Limb (tissue), 2 donors: ENCODE data around the gene CDA.
A peak's percentile ranks its signal among the peaks of the same experiment; 100 is the strongest.

Source experiments
- DNase-seq, 2 donors: peaks; one replicate each; pipeline ENCODE4 v3.0.0-alpha.2; 2016; ENCODE audit errors: extremely low spot score in 2 of 2

CDA gene

DNA sequence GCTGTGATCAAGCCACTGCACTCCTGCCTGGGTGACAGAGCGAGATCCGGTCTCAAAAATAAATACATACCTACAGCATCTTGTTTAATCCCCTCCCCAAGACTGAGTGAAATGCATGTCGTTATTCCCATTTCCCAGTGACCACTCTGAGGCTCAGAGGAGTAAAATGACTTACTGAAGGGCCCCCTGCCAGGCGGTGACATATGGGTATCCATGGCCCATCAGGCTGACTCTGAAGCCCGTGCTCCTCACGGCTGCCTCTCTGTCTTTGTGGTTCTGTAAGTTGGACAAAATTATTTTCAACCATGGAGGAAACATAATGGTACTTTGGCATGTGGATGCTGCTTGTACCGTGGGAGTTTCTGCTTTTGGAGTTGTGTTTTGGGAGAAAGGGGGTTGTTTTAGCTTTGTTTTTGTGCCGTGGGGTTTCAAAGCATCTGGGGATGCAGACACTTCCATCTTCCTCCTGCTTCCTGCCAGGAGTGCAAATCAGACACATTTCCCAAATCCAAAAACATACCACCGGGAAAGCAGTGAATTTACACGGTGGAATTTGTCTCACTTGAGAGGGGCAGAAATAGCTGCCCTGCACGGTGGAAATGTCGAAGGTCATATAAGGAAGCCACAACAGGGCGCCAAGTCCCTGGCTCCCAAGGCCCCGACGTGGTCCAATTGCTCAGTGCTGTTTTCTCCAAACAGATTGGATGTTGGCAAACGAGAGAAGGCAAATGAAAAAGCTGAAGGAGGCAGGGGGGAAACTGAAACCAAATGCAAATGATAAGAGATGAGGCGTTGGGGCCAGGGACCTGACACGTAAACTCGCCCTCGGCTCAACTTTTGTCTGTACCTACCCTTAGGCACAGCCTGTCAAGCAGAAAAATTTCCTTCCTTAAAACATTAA is 27.3 kb downstream of the CDA start:
- DNase-seq = no peak

DNA sequence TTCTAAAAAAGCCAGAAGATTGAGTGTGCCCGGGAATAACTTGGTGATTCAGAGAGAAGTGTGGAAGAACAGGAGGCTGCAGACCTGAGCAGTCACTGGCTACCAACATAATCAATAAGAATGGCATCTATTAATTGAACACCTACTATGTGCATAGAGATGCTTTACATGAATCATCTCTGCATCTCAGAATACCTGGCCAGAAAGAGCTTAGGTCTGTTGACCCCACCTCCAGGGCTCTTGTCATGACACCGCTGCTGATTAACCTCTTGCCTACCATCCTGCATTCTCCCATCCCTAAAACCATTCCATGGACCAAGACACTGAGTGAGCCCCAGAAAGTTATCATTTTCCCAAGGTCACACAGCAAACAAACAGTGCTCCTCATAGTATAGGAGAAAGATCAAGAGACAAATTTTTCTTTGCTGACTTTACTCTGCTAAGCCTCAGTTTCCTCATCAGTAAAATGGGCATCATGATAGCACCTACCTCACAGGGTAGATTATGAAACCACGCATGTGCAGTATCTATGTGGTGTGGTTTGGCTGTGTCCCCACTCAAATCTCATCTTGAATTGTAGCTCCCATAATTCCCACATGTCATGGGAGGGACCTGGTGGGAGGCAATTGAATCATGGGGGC is 28.1 kb downstream of the CDA start:
- no peak for DNase-seq

DNA sequence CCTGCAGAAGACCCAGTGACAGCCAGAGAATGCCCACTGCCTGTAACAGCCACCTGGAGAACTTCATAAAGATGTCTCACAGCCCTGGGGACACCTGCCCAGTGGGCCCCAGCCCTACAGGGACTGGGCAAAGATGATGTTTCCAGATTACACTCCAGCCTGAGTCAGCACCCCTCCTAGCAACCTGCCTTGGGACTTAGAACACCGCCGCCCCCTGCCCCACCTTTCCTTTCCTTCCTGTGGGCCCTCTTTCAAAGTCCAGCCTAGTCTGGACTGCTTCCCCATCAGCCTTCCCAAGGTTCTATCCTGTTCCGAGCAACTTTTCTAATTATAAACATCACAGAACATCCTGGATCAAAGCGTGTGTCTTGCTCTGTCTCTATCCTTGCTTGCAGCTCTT is 29.7 kb downstream of the CDA start:
- no peak for DNase-seq

DNA sequence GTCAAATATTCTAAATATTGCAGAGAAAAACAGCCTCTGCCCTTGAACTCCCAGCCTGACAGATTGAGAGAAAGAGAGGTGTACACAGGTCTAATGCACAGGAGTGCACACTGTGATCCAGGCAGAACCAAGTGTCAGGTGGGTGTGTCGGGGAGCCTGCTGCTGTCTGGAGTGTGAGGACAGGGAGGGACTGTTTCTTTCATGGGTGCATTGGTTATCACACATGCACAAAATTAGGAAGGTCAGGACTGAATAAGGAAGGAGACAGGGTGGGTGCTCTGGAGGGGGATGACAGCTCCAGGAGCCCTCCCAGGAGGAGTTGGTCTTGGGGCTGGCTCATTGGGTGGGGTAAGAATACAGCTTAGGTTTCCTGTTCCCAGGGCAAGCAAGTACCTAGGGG is 31.1 kb downstream of the CDA start:
- DNase-seq = no peak

DNA sequence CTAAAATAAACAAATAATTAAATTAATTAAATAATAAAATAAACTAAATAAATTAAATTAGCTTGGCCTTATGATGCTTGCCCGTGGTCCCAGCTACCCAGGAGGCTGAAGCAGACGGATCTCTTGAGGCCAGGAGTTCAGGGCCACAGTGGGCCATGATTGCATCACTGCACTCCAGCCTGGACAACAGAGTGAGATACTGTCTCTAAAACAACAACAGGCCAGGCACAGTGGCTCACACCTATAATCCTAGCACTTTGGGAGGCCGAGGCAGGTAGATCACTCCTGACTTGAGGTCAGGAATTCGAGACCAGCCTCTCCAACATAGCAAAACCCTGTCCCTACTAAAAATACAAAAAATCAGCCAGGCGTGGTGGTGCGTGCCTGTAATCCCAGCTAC is 32.1 kb downstream of the CDA start:
- DNase-seq = no peak

DNA sequence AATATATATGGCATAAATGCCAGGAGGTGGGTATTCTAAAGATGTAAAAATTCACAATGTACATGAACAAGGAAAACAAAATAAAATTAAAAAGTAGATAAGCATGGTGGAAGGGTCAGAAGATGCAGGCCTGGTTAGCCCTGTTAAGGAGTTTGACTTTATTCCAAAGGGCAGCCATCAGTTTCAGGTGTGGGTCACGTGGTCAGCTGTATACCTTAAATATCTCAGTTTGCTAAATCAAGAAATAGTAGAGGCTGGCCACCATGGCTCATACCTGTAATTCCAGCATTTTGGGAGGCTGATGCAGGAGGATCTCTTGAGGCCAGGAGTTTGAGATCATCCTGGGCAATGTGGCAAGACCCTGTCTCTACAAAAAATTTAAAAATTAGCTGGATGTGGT is 35.8 kb downstream of the CDA start:
- no peak for DNase-seq

DNA sequence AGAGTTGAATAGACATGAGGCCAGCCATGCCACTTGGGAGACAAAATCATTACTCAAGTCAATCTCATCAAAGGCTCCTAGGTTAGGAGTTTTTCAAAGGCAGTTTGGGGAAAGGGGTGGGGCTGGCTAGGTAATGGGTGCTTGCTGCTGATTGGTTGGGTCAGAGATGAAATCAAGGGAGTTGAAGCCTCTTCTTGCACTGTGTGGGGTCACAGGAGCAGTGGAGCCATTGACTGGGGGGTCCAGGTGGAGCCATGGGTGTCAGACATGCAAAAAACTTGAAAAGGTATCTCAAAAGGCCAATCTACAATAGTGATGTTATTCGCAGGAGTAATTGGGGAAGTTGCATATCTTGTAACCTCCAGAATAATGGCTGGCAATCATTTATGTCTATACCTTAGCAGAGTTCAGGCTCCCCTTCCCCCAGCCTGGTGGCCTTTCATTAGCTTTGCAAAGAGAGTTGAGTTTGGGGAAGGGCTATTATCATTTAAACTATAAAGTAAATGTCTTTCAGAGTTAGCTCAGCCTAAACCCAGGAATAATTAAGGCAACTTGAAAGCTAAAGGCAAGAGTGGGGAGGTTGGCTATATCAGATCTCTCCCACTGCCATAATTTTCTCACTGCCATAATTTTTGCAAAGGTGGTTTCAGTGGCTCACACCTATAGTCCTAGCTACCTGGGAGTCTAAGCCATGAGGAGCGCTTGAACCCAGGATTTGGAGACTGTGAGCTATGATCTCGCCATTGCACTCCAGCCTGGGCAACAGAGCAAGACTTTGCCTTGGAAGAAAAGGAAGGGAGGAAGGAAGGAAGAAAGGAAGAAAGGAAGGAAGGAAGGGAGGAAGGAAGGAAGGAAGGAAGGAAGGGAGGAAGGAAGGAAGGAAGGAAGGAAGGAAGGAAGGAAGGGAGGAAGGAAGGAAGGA is 36.5 kb downstream of the CDA start:
- DNase-seq = no peak

DNA sequence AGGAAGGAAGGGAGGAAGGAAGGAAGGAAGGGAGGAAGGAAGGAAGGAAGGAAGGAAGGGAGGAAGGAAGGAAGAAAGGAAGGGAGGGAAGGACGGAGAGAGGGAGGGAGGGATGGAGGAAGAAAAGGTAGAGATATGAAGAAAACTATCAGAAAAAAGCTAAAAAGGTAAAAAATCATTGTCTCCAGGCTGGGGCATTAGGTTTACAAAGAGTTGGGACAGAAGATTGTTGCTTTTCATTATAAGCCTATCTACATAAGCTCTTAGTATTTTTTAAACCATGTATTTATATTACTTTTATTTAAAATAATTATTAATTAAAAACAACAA is 37.2 kb downstream of the CDA start:
- no peak for DNase-seq

DNA sequence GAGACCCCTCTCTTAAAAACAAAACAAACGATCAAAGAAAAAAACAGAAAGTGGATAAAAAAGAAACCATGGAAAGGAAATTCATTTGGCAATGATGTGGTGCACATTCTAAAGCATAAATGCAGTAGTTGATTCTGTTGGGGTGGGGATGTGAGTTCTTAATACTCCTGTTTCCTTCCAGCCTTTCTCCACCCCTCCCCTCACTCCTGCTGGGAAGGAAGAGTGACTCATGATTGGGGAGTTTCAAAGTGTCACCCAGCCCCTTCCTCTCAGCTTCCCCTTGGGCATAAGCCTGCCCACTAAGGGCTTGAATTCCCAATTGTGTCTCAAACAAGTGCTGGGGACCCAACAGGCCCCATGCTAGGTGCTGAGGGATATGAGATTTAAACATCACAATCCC is 37.6 kb downstream of the CDA start:
- no peak for DNase-seq

DNA sequence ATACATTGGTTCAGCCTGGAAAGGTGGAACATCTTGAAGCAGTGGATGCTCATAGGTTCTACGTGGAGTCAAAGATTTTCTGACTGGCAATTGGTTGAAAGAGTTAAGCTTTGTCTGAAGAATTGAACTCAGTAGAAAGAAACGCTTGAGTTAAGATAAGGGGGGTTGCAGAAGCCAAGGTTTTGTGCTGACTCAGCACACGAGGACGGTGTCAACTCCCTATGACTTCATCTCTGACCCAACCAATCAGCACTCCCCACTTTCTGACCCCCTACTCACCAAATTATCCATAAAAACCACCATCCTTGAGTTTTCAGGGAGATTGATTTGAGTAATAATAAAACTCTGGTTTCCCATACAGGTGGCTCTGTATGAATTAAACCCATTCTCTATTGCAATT is 41.8 kb downstream of the CDA start:
- DNase-seq = no peak

DNA sequence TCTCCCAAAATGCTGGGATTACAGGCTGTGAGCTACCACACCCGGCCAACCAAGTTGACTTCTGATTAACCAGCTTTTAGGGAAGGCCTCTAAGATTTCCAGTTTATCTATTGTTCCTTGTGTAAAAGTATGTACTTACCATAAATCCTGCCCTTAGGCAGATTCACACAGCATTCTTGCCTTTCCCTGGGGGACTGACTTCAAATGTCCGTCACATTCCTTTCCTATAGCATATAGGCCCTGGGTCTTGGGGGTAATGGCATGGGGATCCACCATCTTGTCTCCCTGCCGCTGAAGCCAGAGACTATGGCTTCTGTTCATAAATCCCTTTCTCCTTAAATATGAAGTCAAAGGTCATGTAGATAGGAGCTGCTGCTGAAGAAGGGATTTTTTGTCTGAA is 43.5 kb downstream of the CDA start:
- no peak for DNase-seq

DNA sequence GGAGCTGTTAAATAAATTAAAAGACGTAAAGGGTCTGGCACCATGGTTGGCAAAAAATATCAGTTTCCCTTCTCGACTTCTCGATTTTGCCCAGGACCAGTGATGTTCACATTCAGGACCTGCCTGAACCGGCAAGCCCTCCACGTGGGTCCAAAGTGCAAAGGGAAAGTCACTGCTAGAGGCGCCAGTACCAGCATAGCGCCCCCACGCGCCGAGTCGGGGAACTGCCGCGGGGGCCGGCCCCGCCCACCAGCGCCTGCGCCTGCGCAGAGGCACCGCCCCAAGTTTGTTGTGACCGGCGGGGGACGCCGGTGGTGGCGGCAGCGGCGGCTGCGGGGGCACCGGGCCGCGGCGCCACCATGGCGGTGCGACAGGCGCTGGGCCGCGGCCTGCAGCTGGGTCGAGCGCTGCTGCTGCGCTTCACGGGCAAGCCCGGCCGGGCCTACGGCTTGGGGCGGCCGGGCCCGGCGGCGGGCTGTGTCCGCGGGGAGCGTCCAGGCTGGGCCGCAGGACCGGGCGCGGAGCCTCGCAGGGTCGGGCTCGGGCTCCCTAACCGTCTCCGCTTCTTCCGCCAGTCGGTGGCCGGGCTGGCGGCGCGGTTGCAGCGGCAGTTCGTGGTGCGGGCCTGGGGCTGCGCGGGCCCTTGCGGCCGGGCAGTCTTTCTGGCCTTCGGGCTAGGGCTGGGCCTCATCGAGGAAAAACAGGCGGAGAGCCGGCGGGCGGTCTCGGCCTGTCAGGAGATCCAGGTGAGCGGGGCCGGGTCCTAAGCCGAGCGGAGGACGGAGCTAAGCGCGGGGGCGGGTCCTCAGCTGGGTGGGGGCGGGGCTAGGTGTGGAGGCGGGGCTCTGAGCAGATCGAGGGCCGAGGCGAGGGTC is 44.5 kb downstream of the CDA start, which contains the start of gene PINK1:
PINK1 (plus strand) TSS at position 269 of the 875 bp plus-strand sequence; CDS start at position 360, 91 bp downstream.
- DNase-seq = peak; percentile 73 to 94

DNA sequence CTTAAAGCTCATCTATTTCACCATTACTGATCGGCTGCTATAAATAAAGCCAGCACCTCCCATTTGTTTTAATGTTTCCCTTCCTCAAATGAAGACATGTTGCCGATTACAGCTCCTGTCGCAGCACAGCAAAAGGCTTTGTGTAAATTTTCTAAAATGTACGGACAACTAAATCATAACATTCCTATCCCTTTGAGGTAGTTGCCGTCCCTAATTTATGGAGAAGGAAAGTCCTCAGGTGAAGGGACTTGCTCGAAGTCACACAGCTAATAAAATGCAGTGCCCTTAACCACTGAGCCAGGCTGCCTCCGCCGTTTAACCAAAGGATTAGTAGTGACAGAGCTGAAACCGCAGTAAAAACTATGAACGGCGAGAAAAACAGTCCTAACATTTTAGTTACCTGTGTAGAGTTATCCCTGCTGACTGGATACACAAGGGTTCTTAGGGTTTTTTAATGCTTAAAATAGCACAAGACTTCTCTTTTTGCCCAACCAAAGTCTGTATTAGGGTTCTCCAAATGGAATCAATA is 45.2 kb downstream of the CDA start:
- DNase-seq = no peak

DNA sequence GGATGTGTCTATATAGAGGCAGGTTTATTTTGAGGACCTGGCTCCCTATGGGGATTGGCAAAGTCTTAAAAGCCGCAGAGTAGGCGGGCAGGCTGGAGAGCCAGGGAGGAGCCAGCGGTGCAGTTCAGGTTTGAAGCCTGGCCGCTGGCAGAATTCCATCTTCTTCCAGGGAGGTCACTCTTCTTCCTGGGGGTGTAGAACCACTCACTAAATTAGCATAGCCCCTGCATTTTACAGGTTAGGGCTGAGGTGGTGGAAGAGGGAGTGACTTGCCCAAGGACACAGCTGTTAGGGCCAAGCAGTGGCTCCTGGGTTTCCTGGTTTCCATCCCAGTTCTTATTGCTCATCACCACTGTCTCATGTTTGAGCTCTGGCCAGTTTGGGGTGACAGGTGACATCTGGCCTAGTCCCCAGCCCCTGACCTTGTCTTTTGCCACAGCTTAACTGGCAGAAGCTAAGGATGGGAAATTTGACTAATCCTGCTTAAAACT is 45.7 kb downstream of the CDA start:
- peak in 1 of 2 donors; percentile 21 for DNase-seq

DNA sequence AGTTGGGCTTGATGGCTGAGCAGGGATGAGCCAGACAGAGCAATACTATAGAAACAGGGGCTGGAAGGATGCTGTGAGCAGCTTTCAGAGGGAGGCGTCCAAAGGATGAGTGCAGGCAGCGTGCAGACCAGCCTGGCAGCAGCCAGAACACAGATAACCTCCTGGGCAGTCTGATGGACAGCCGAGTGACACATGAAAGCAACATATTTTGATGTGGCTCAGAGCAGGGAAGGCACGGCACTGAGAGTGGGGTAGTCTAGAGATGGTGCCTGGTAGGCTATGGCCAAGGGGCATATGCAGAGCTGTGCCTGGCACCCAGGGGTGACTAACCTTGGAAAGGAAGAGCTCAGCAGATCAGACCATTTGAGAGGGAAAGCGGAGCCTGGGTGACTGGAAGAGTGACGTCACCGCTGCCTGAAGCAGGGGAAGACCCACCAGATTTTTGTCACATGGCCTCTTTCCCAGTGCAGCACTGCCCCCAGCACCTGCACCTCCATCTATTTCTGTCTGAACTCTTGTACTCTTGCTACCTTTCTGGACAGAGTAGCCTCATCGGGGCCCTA is 48.0 kb downstream of the CDA start:
- DNase-seq = no peak

DNA sequence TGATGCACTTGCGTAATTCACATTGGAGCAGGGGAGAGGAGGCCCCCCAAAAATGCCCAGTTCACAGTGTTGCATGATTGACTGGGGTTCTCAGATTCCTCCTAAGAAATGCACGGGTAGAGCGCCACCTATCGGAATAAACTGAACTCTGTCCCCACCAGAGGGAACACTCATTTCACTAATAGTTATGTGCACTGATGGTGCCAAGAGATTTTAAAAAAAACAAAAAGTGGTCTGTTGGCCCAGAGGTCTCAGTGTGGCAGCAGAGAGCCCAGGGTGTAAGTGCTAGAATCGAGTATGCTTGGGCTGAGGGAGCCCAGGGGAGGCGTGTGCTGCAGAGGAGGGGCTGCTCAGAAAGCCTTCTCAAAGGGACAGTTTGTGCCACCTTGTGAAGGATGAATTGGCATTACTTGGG is 51.3 kb downstream of the CDA start:
- peak; percentile 44 to 66 for DNase-seq

DNA sequence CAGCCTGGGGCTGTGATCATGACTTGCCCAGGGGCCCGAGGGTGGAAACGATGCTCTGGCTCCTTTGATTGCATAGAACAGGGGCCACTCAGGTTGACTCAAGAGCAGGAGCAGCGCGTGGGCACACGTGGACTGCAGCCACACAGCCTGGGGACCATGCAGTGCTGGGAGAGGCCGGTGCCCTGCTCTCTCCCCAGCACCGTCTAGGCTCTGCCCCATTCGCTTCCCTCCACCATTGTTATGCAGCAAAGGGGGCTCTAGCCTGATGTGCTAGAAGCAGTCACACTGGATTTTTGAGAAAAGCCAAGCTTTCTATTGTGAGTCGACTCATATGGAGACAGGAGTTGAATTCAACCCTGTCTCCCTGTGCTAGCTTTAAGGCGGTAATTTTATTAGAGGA is 53.1 kb downstream of the CDA start:
- DNase-seq = no peak

DNA sequence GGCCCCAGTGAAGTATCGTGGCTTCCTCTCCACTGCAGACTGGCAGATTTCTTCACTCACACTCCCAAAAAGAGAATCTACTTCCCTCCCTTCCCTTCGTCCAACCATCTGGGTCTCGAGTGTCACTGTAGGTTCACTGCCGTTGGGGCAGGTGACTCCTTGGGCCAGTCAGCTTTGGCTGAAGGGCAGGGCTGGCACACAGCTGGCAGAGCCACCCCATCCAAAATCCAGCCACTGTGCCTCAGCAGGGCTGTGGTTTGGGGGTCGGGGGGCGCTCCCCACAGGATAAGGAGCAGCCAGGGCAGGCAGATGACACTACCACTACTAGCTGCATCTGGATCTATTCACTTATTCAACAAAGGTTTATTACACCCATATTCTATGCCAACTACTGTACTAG is 54.2 kb downstream of the CDA start:
- no peak for DNase-seq

DNA sequence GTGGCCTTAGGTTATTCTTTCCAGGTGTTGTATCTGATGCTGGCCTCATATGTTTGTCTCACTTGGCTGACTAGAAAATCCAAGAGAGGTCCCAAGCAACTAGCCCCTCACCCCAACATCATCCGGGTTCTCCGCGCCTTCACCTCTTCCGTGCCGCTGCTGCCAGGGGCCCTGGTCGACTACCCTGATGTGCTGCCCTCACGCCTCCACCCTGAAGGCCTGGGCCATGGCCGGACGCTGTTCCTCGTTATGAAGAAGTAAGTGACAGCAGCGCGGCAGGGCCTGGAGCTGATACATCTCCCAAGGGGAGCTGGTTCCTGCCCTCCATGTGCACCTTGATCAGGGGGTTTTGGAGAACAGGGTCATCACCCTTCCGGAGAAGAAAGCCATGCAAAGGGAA is 55.5 kb downstream of the CDA start:
- DNase-seq = no peak

DNA sequence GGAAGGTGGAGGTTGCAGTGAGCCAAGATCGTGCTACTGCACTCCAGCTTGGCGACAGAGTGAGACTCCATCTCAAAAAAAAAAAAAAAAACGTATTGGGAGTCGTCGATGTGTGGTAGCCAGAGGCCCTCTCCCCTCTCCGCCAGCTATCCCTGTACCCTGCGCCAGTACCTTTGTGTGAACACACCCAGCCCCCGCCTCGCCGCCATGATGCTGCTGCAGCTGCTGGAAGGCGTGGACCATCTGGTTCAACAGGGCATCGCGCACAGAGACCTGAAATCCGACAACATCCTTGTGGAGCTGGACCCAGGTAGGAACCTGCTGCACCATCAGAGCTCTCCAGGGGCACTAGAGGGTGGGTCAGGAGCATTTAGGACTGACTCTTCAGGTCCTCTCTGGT is 56.5 kb downstream of the CDA start:
- no peak for DNase-seq
